Measurements from ENCODE around the gene GPR37L1.

GRCh38 chr1:202150602-202151001, 27.9 kb downstream of the GPR37L1 start:
- TF ChIP-seq CTCF (IDR thresholded peaks at IDR 0.05), result no peak
- TF ChIP-seq POLR2A (IDR thresholded peaks at IDR 0.05), result no peak

All from thyroid gland (tissue), 4 donors.